NCI-H226 (cell line): ENCODE data around the gene CTTNBP2.

Experiments used
- DNase-seq: peaks from one replicate; pipeline ENCODE4 v3.0.0-alpha.2; 2015

The CTTNBP2 gene

DNA sequence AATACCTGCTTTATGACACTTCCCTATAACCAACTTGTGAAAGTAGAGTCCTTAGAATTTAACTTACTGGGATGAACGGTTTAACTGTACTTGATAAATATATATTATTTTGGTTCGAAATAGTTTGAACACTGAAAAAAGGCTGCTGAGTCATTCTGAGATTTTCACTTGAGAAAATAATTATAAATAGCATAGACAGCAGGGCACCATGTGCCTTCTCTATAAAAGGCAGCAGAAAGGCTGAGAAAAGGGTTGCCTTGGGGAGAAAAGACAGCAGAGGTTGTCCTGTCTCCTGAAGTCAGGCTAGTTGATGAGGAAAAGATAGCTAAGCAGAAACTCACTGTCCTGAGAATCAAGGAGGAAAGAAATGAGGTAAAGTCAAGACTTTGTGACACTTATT, 92.4 kb downstream of the CTTNBP2 start:
- DNase-seq = no peak

DNA sequence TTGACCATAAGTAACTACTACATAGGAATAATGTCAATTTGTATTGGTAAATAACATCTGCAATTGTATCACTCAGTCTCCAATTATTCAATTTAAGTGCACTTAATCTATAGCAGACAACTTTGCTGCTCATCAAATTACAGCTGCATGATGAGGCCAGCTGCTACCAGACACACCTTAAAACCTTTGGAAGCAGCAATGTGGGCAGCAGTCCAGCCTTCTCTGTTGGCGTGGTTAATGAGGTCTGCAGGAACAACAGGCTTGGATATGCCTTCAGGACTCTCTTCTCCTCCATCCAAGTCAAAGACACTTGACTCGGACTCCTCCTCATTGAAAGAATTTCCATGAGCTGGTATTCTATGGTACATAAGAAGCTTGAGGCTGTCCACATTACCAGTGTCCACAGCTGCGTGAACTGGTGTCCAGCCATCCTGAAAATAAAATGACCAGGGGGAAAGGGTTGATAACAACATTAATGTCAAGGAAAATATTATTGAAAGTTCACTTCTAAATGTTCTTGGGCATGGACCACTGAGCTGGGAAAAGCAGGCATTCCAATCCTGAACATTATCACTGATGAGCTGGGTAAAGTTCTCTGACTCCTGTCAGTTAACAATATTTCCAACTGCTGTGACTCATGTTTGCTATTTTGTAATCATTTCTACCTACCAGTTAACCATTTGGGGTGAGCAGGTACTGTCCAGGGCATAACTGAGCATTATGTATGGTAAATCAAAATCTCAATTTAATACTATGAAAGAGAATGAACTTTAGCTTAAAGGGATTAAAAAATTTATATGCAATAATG, 95.7 kb downstream of the CTTNBP2 start:
- DNase-seq = peak; percentile 11

GRCh38 chr7:117776224-117776623, 97.0 kb downstream of the CTTNBP2 start:
- no peak for DNase-seq

GRCh38 chr7:117775801-117776200, 97.4 kb downstream of the CTTNBP2 start:
- DNase-seq = no peak

DNA sequence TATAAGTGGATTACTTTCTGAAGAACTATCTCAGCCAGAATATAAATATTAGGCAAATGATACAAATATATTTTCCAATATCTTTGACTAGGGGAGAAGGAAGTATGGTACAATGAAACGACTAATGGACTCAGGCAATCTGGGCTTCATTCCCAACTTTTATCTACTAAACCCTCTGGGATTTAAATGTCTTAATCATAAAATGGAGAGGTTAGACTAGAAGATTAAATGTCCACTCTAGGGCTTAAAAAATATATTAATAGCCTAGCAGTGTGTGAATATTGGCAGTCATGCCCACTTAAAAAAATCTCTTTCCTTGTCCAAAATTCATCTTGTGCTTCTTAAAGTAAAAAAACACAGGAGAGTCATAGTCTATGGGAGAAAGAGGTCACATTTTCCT, 98.3 kb downstream of the CTTNBP2 start:
- DNase-seq = no peak

DNA sequence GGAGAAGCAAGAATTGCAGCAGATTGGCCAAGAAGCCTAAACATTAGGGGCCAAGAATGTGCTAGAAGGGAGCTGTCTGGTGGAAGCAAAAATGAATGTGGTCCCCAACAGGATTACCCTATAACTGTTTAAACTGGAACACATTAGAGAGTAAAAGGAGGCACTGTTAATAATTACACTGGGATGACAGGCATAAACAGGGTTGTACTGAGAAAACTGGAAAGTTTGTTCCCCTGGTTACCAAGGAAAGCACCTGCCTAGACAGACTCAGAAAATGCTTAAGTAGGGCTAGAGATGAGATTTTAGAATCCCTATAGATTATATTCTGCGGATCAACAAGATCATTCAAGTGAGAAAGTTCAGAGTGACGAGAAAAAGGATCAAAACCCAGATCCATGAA, 100.8 kb downstream of the CTTNBP2 start:
- DNase-seq = no peak

DNA sequence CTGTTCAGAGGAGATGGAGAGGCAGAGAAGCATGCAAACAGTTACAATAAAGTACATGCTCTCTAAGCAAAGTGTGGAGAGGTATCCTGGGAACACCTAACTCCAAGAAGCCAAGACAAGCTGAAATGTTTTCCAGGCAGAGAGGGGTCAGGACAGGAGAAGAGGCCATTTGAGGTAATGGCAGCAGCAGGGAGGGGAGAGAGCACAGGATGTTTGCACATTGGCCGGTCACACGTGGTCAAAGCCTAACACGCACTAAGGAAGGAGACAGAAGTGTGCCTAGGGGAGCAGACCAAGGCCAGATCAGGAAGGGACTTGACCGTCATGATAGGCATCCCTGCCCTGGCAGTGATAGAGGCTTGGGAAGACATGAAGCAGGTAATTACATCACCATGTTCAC, 101.5 kb downstream of the CTTNBP2 start:
- no peak for DNase-seq

GRCh38 chr7:117769085-117769484, 104.2 kb downstream of the CTTNBP2 start:
- no peak for DNase-seq

DNA sequence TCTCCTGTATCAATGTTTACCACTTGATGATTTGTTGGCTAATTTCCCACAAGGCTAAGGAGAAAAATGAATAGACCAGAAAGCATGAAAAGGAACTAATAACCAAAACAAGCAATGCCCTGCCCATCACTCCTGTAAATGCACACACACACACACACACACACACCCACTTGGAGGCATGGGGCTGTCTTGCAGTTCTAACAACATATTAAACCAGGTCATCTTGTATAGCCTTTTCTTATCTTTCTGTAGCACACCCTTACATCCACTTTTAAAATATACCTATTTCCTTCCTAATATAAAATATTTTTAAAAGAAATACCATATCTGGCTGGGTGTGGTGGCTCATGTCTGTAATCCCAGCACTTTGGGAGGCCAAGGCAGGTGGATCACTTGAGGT, 105.3 kb downstream of the CTTNBP2 start:
- DNase-seq = no peak

DNA sequence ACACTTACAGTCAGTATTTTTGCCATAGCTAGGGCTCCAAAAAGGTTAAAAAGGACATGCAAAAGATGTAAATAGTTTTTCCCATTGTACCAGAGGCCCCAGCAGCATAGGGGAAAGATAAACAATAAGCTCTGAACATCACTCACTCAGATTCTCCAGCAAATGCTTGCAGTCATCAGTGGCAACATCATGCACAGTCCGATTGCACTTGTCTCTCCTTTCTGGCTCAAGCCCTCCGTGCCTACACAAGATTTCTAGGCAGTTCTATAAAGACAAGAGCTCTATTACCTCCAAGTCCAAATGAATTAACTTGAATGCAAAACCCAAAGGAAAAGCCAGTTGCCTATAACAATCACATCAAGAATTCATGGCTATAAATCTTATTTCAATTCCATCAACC, 106.3 kb downstream of the CTTNBP2 start:
- no peak for DNase-seq

DNA sequence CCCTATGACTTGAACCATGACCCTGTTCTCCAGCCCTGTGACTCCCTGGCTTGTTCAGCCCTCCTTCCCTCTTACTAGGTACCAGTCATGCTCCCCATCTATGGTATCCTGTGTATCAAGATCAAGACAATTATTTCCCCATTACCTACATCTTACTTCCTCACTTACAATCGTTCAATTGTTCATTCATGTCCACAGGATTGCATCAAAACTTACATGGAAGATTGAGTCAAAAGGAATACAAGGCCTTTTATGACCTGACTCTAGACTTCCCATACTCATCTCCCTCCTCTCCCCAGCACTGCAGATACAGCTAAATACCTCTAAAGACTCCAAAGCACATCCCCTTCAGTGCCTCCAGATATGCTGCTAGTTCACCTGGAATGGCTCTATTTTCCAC, 109.2 kb downstream of the CTTNBP2 start:
- DNase-seq = no peak

GRCh38 chr7:117762055-117762454, 111.2 kb downstream of the CTTNBP2 start:
- DNase-seq = no peak

- DNase-seq = no peak
Measured at GRCh38 chr7:117759950-117760640, 113.1 kb downstream of the CTTNBP2 start.

DNA sequence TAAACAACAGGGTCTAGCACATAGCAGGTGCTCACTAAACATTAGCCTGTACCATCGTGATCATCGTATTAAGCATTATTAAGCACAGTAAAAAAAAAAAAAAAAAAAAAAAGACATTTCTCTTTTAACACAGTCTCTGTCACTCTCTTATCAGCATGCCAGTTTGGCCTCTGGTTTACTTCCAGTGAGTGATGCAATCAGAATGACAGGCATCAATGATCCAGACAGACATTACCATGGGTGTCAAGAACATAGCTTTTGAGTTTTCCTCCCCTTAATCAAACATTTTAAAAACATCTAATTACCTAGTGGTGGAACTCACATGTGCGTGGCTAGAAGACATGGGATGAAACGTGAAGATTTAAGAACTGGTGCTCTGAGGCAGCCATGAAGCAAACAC, 115.8 kb downstream of the CTTNBP2 start:
- no peak for DNase-seq

DNA sequence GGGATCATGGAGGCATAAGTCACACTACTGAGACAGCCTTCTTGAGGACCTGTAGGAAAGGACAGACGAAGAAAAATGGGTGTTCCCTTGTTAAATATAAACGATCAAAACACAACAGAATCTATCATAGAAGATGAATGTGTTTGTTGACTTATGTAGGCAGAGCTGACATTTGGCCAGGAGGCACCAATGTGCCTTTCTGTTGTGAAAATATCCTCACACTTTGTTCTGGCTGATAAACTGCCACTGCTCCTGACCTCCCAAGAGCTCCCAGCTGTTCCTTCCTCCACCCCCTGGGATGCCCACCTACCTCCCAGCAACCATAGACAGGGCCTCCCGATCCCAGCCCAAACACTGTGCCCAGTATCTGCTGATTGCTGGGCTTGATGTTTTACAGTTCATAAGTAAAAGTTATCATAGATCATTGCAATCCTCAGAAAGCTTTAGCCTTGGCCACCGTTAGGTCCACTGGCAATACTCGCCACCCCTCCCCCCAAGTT, 116.6 kb downstream of the CTTNBP2 start:
- DNase-seq = no peak

DNA sequence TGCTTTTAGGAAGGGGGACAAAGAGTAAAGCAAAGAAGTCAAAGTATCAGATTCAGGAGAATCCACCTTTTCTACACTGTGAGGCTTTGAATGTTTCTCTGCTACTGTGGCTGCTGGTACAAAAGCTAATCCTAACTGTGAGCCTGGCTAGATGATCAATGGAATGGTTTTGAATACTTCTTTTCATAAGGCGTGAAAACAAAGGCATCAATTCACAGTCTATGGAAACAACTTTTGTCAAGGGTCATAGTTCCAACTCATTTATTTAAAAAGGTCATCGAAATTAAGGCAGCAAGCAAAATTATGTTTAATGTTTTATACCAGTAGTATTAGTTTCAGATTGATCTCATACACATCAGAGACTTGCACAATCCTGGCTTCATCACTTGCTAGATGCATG, 118.1 kb downstream of the CTTNBP2 start:
- no peak for DNase-seq

DNA sequence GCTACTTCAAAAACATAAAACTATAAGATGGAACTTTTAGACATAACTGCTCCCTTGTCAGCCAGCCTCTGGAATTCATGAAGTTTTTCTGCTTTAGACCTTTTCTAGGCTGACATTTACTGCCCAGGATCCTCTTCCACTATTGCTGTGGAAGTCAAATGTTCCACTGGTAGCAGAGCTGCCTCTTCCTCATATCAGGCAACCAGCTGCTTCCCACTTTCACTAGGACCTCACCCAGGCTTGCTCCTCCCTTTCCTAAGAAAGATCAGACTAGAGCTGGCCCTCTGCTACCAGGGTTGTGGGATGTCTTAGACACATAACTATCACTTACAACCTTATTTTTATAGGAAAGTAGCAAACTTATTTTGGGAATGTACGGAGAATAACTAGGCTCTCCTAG, 121.5 kb downstream of the CTTNBP2 start:
- DNase-seq = no peak

- DNase-seq = no peak
Measured at GRCh38 chr7:117750612-117751563, 122.4 kb downstream of the CTTNBP2 start.

DNA sequence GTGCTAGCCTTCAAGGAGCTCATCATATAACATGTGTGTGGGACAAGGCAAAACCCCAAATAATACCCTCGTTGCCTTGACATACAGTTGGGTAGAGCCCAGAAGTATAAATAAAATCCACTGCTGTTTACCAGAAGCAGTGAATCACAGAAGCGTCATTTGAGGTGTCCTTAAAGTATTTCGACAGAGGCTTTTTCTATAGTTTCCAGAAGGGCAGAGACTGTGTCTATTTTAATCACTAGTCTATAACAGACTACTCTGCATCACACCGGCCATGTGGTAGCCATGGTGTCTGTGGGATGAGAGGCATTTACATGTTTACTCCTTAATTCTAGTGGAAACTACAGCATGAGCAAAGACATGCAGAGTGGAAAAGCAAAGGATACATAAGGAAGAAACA, 131.3 kb downstream of the CTTNBP2 start:
- no peak for DNase-seq

DNA sequence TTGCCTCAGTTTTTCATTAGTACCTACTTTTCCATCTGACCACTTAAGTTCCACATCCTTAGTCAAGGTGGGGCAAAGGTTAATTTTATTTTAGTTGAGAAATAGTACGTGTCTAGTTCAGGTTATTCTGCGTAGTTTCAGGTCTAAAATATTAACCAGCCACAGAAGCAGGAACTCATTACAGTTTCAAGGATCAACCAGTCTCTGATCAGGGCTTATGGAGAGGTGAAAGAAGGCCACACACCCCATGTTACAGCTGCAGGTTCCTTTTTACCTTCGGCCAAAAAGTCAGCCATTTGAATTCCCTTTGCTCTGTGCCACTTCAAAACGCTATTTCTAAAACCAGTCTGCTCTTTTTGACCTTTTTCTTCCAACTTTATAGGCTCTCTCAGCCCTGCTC, 134.2 kb downstream of the CTTNBP2 start:
- no peak for DNase-seq

DNA sequence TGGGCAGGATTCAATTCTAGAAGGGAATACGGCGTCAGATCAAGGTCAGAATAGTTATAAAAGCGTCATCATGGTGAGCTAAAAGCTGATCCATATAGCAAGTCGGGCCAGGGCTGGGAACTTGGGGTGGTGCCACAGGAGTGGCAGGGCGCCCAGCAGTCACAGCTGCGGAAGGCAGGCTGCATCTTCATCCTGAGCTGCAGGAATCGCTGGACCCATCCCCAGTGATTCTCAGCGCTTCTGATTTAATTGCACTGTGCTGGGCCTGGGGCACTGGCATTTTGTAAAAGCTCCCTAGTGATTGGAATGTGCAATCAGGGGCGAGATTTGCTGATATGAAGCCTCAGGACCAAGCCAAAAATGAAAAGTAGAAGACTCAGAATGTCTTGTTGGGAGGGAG, 135.3 kb downstream of the CTTNBP2 start:
- DNase-seq = no peak

DNA sequence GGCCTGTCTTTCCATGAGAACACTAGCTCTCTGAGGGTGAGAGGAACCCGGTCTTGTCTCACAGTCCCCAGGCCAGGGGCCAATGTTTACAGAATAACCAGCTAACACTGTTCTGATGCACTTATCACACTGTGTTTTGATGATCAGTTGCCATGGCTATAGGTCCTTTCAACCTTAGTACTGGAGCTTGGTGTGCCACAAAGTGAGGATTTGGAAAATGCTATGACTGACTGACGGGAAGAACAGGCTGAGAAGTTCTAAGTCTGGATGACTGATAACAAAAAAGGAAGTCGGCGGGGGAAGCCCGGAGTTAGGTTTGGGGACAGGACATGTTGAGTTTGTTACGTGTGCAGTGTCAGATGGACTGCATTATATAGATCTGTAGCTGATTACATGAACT, 141.8 kb downstream of the CTTNBP2 start:
- no peak for DNase-seq

- DNase-seq = no peak
Measured at GRCh38 chr7:117730390-117730789, 142.9 kb downstream of the CTTNBP2 start.
